ENCODE results near the gene PHLDB3.
"Not testable (repeated sequence)": the region's sequence is repeated elsewhere in the genome, so short reads cannot be mapped to it uniquely, and the experiment has no call there.

Gene PHLDB3

GRCh38 chr19:43504426-43505185 is at the start of gene PHLDB3:
Gene PHLDB3, minus strand, starts transcription at chr19:43504746. Its CDS starts 628 bp downstream, at chr19:43504118.
- no peak for DNase-seq (ENCODE audit: low read depth)

GRCh38 chr19:43553656-43554055 is 49.1 kb upstream of the PHLDB3 start:
- DNase-seq (ENCODE audit: low read depth), result no peak

GRCh38 chr19:43552616-43553015 is 48.1 kb upstream of the PHLDB3 start:
- no peak for DNase-seq (ENCODE audit: low read depth)

GRCh38 chr19:43552198-43552450 is 47.6 kb upstream of the PHLDB3 start:
- no peak for DNase-seq (ENCODE audit: low read depth)

- DNase-seq (ENCODE audit: low read depth), result no peak
Observed at GRCh38 chr19:43551399-43552197, 47.1 kb upstream of the PHLDB3 start.

GRCh38 chr19:43548706-43549105 is 44.2 kb upstream of the PHLDB3 start:
- DNase-seq (ENCODE audit: low read depth), result no peak

- not testable (repeated sequence) for DNase-seq (ENCODE audit: low read depth)
Observed at GRCh38 chr19:43547926-43548325, 43.4 kb upstream of the PHLDB3 start.

- no peak for DNase-seq (ENCODE audit: low read depth)
Observed at GRCh38 chr19:43546581-43546980, 42.0 kb upstream of the PHLDB3 start.

GRCh38 chr19:43545981-43546380 is 41.4 kb upstream of the PHLDB3 start:
- DNase-seq (ENCODE audit: low read depth), result no peak

- no peak for DNase-seq (ENCODE audit: low read depth)
Observed at GRCh38 chr19:43545276-43545675, 40.7 kb upstream of the PHLDB3 start.

- DNase-seq (ENCODE audit: low read depth), result no peak
Observed at GRCh38 chr19:43544077-43544476, 39.5 kb upstream of the PHLDB3 start.

- DNase-seq (ENCODE audit: low read depth), result no peak
Observed at GRCh38 chr19:43541920-43542650, 37.5 kb upstream of the PHLDB3 start.

GRCh38 chr19:43540381-43540780 is 35.8 kb upstream of the PHLDB3 start:
- DNase-seq (ENCODE audit: low read depth), result no peak

- no peak for DNase-seq (ENCODE audit: low read depth)
Observed at GRCh38 chr19:43538922-43539321, 34.4 kb upstream of the PHLDB3 start.

- DNase-seq (ENCODE audit: low read depth), result no peak
Observed at GRCh38 chr19:43534816-43535761, 30.5 kb upstream of the PHLDB3 start.

- DNase-seq (ENCODE audit: low read depth), result no peak
Observed at GRCh38 chr19:43534305-43534815, 29.8 kb upstream of the PHLDB3 start.

- peak; percentile 92 for DNase-seq (ENCODE audit: low read depth)
Observed at GRCh38 chr19:43533546-43534304, 29.2 kb upstream of the PHLDB3 start.

- DNase-seq (ENCODE audit: low read depth), result peak; percentile 86
Observed at GRCh38 chr19:43532962-43533545, 28.5 kb upstream of the PHLDB3 start, which contains the start of gene ZNF575. Gene ZNF575, plus strand, starts transcription at chr19:43533188. Its CDS starts 1,235 bp downstream, at chr19:43534423.

- DNase-seq (ENCODE audit: low read depth), result no peak
Observed at GRCh38 chr19:43532571-43532961, 28.0 kb upstream of the PHLDB3 start.

All from stimulated activated CD8-positive, alpha-beta memory T cell treated with anti-CD3 and anti-CD28 coated beads, Interleukin-4, amount 100 ng/mL, for 24 hours (primary cell).